ENCODE data around the gene RCE1. TPM values are rescaled to one million over a fixed set of nuclear protein-coding genes. Genes with fewer than 3 reads are reported as not detected.

Gene RCE1
- total RNA-seq, 1 experiment from 2014 or later = 52.5 TPM

DNA sequence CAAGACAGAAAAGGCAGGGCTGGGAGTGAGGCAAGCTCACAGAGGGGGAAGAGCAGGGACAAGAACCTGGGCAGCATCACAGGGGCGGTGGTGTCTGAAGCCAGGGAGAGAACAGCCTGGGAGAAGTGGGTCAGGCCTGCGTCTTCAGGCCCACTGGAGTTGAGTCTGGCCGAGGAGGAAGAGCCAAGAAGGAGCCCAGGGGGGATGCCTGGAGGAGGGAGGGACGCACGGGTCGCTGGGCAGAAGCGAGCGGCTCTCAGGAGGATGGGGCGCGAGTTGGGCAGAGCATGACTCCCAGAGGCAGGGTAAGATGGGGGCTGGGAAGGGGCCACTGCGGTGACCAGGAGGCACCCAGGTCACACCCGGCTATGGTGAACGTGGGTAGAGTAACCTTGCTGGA lies 32.1 kb downstream of the RCE1 start:
- Histone ChIP-seq H2BK120ac (ENCODE audit: low read depth, low read length, poor library complexity, severe bottlenecking) (no peak overlapping the region), H3K79me2 (ENCODE audit: insufficient read depth, low read length) (no peaks in the 10 kb centered on the region), H3K27ac (ENCODE audit: insufficient read length, low read depth, low read length) (no peak overlapping the region), H4K20me1 (ENCODE audit: control insufficient read depth, insufficient read depth, insufficient read length) (no peaks in the 10 kb centered on the region), H3K9me3 (ENCODE audit: control insufficient read depth, low read depth, low read length) (no peaks in the 10 kb centered on the region), H3K27me3 (ENCODE audit: insufficient read depth, low read length) (no peaks in the 10 kb centered on the region), H3K79me1 (ENCODE audit: insufficient read depth, low read depth, low read length, poor library complexity, severe bottlenecking) (no peaks in the 10 kb centered on the region), H2BK12ac (ENCODE audit: insufficient read length, low read depth, low read length) (no peak overlapping the region), H2AFZ (ENCODE audit: low read length) (no peak overlapping the region), H3K4me2 (ENCODE audit: insufficient read depth, insufficient read length, low read length) (no peak overlapping the region), H3K14ac (ENCODE audit: insufficient read depth, low read length) (no peak overlapping the region), H3K23ac (ENCODE audit: insufficient read length, low read depth, low read length) (no peak overlapping the region), H4K91ac (ENCODE audit: insufficient read length, low read depth, low read length) (no peak overlapping the region), H4K5ac (ENCODE audit: insufficient read length, low read depth, low read length) (no peak overlapping the region), H4K8ac (replicated peaks; ENCODE audit: insufficient read length, low read depth, low read length) (no peak overlapping the region), H2AK5ac (ENCODE audit: insufficient read length, low read length) (no peak overlapping the region), H2BK15ac (ENCODE audit: low read depth, low read length) (no peak overlapping the region), H3K23me2 (ENCODE audit: insufficient read length, low read depth, low read length, poor library complexity, severe bottlenecking) (no peaks in the 10 kb centered on the region), H3K56ac (ENCODE audit: insufficient read length, low read depth, low read length) (no peak overlapping the region), H3T11ph (ENCODE audit: low read length) (no peak overlapping the region), H2BK5ac (ENCODE audit: insufficient read length, low read length) (no peak overlapping the region), H3K18ac (ENCODE audit: insufficient read length, low read depth, low read length) (no peak overlapping the region), H3K4ac (ENCODE audit: low read depth, low read length) (no peak overlapping the region), H3K9ac (ENCODE audit: extremely low read depth, insufficient read length, low read length) (no peak overlapping the region), H3K4me1 (ENCODE audit: insufficient read depth, low read length) (no peaks in the 10 kb centered on the region), H2BK20ac (ENCODE audit: low read depth, low read length, poor library complexity, severe bottlenecking) (no peak overlapping the region)
- TF ChIP-seq, protein P1, sequence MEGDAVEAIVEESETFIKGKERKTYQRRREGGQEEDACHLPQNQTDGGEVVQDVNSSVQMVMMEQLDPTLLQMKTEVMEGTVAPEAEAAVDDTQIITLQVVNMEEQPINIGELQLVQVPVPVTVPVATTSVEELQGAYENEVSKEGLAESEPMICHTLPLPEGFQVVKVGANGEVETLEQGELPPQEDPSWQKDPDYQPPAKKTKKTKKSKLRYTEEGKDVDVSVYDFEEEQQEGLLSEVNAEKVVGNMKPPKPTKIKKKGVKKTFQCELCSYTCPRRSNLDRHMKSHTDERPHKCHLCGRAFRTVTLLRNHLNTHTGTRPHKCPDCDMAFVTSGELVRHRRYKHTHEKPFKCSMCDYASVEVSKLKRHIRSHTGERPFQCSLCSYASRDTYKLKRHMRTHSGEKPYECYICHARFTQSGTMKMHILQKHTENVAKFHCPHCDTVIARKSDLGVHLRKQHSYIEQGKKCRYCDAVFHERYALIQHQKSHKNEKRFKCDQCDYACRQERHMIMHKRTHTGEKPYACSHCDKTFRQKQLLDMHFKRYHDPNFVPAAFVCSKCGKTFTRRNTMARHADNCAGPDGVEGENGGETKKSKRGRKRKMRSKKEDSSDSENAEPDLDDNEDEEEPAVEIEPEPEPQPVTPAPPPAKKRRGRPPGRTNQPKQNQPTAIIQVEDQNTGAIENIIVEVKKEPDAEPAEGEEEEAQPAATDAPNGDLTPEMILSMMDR (conservative IDR thresholded peaks at IDR 0.05) = no peak
- no peaks in the 10 kb centered on the region for H3K9me3 Mint-ChIP-seq
- WGBS (ENCODE audit: extremely low coverage, insufficient read length, low lambda C conversion rate) = no CpG with 5 or more reads among the region's 13 CpGs
- no peak overlapping the region for H3K4me3 Mint-ChIP-seq
- H3K36me3 Mint-ChIP-seq (ENCODE audit: insufficient read depth in 1 of 3, low read depth in 3 of 3) = peaks cover 0 to 11% (median 3%) of the 10 kb centered on the region in 3 experiments; a peak in 2 of 7 replicates
- DNase-seq = no peak
- H3K4me1 Mint-ChIP-seq = peaks cover 11 to 30% of the 10 kb centered on the region in 2 experiments
- peak overlapping the region; percentile 30 to 77 (median 58); a peak in 3 of 7 replicates for H3K27ac Mint-ChIP-seq
- H3K27me3 Mint-ChIP-seq (ENCODE audit: low read depth) = no peaks in the 10 kb centered on the region; the same call in 1 of the 2 replicates
